EH (cell line): Measurements from ENCODE around the gene CALML3.

Experiments used
- DNase-seq: peaks from one replicate; pipeline ENCODE4 v3.0.0-alpha.2; 2015; ENCODE audit warnings: low read depth

The CALML3 gene

GRCh38 chr10:5543623-5544022 is 18.9 kb downstream of the CALML3 start:
- DNase-seq: peak; percentile 90

- DNase-seq: no peak
Measured at GRCh38 chr10:5544216-5544805, 19.6 kb downstream of the CALML3 start.

- DNase-seq: no peak
Measured at GRCh38 chr10:5545011-5545410, 20.2 kb downstream of the CALML3 start.

GRCh38 chr10:5545426-5545777 is 20.6 kb downstream of the CALML3 start:
- DNase-seq: no peak

- peak; percentile 86 for DNase-seq
Measured at GRCh38 chr10:5545778-5546710, 21.3 kb downstream of the CALML3 start.

GRCh38 chr10:5546891-5547680 is 22.3 kb downstream of the CALML3 start:
- DNase-seq: peak; percentile 74

- DNase-seq: no peak
Measured at GRCh38 chr10:5547681-5547930, 22.8 kb downstream of the CALML3 start.

GRCh38 chr10:5547931-5548660 is 23.3 kb downstream of the CALML3 start:
- DNase-seq: peak; percentile 50

GRCh38 chr10:5549462-5550249 is 24.9 kb downstream of the CALML3 start:
- no peak for DNase-seq

- no peak for DNase-seq
Measured at GRCh38 chr10:5550250-5550545, 25.4 kb downstream of the CALML3 start.

GRCh38 chr10:5550621-5551530 is 26.1 kb downstream of the CALML3 start:
- peak; percentile 58 for DNase-seq

- DNase-seq: peak; percentile 50
Measured at GRCh38 chr10:5551531-5552375, 27.0 kb downstream of the CALML3 start.

GRCh38 chr10:5552376-5553321 is 27.9 kb downstream of the CALML3 start:
- DNase-seq: no peak

GRCh38 chr10:5553400-5554170 is 28.8 kb downstream of the CALML3 start:
- DNase-seq: no peak

GRCh38 chr10:5555021-5555510 is 30.3 kb downstream of the CALML3 start:
- DNase-seq: no peak

GRCh38 chr10:5555881-5556280 is 31.1 kb downstream of the CALML3 start:
- DNase-seq: no peak

- DNase-seq: no peak
Measured at GRCh38 chr10:5556576-5556975, 31.8 kb downstream of the CALML3 start.
